Kidney epithelial cell (primary cell): Measurements from ENCODE around the gene RNF152. TPM values are rescaled to one million over a fixed set of nuclear protein-coding genes. Genes with fewer than 3 reads are reported as not detected.

Experiments used
- DNase-seq: peaks from one replicate; pipeline ENCODE4 v3.0.0-alpha.2; 2010; ENCODE audit warnings: low read depth
- H3K27me3 ChIP-seq: 2 replicates; pipeline ENCODE4 v1.6.0; 2011; ENCODE audit warnings: low read length; ENCODE audit not compliant: control insufficient read depth, insufficient read depth
- H3K36me3 ChIP-seq: 2 replicates; pipeline ENCODE4 v1.5.1; 2011; ENCODE audit warnings: low read length; ENCODE audit not compliant: control insufficient read depth, insufficient read depth
- H3K4me3 ChIP-seq: 2 replicates; pipeline ENCODE4 v1.5.1; 2011; ENCODE audit warnings: low read depth, mild to moderate bottlenecking, control low read depth, low read length
- total RNA-seq: library from RNA; depleted of rRNA; stranded (reverse); fragments of >200 nt; gene quantifications from 2 replicates; pipeline ENCODE4 v1.2.3, GENCODE V29; 2015
- TF ChIP-seq, protein P1 (sequence below): IDR thresholded peaks from 2 replicates; pipeline ENCODE4 v1.5.1; 2011; ENCODE audit warnings: mild to moderate bottlenecking, moderate library complexity, low read length, control low read depth, inconsistent platforms; ENCODE audit not compliant: insufficient read depth, poor library complexity, severe bottlenecking

The RNF152 gene
- total RNA-seq, 1 donor from 2014 or later: 10.2 TPM

DNA sequence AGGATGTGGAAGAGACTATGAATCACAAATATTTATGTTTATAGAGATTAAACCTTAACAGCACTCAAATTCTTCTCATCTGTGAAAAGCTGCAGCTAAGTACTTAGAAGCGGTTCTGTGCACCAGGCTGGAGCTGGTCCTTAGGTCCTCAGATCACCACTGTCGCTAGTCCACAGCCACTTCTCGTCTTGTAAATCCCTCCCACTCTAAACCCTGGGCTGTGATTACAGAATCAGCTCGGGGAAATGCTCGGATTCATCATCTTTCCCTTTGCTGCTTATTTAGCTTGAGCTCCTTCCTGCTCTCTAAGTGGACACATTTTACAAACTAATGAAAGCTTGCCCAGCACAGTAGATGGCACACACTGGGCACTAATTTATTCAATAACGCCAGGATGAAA is 61.7 kb downstream of the RNF152 start:
- Histone ChIP-seq H3K36me3 (no peaks in the 10 kb centered on the region), H3K4me3 (no peak overlapping the region), H3K27me3 (no peaks in the 10 kb centered on the region)
- TF ChIP-seq, protein P1, sequence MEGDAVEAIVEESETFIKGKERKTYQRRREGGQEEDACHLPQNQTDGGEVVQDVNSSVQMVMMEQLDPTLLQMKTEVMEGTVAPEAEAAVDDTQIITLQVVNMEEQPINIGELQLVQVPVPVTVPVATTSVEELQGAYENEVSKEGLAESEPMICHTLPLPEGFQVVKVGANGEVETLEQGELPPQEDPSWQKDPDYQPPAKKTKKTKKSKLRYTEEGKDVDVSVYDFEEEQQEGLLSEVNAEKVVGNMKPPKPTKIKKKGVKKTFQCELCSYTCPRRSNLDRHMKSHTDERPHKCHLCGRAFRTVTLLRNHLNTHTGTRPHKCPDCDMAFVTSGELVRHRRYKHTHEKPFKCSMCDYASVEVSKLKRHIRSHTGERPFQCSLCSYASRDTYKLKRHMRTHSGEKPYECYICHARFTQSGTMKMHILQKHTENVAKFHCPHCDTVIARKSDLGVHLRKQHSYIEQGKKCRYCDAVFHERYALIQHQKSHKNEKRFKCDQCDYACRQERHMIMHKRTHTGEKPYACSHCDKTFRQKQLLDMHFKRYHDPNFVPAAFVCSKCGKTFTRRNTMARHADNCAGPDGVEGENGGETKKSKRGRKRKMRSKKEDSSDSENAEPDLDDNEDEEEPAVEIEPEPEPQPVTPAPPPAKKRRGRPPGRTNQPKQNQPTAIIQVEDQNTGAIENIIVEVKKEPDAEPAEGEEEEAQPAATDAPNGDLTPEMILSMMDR: no peak
- DNase-seq: no peak

DNA sequence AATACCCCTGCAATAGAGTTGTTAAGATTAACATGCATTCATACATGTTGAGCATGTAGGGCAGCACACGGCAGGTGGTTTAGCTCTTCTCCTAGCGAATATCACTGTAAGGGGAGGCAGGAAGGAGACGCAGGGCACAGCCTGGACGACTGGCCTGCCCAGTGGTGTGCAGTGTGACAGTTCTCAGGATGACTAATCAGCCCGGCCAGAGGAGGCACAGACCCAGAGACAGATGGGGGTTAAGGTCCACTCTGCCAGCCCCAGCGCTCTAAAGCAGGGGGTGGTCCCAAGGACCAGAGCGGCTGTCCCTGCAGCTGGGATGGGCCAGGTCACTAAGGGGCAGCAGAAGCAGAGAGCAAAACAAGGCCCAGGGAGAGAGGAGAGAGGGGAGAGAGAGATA is 63.7 kb downstream of the RNF152 start:
- TF ChIP-seq, protein P1: no peak
- DNase-seq: no peak
- Histone ChIP-seq H3K27me3 (no peaks in the 10 kb centered on the region), H3K4me3 (no peak overlapping the region), H3K36me3 (no peaks in the 10 kb centered on the region)

DNA sequence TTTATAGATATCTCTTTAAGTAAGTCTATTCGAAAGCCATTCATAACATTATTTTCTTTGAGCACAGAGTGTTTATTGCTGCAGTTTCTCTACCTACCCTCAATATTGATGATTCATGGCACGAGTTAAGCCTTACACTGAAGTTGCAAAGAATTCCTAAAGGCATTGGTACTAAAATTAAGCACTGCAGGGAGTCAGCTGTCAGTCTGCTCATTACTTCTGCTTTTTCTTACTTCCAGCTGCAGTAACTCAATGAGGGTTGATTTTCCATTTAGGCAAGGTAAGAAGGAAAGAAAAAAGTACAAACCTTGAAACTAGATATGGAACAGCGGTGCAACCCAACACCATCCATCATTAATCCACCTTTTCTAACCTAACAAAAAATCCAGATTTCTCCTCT is 65.2 kb downstream of the RNF152 start:
- H3K27me3 ChIP-seq: no peaks in the 10 kb centered on the region
- H3K4me3 ChIP-seq: no peak overlapping the region
- TF ChIP-seq, protein P1: no peak
- DNase-seq: no peak
- no peaks in the 10 kb centered on the region for H3K36me3 ChIP-seq

DNA sequence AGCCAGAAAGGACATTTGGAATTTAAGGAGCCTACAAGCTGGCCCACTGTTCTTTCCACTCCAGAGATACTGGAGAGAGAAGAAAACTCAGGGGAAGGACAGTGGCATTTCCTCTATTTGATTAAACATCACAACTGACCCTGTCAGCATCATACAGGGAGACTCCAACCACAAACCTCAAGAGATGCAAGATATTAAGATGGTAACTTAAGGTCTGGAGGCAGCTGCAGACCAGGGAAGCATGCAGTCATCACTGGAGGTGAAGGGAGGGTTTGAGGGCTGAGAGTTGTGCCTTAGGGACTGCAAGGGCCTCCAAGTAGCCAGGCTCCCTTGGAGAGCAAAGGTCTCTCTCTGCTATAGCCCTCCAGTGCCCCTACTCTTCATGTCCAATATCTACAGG is 67.4 kb downstream of the RNF152 start:
- DNase-seq: no peak
- no peak overlapping the region for H3K4me3 ChIP-seq
- no peaks in the 10 kb centered on the region for H3K27me3 ChIP-seq
- TF ChIP-seq, protein P1: no peak
- no peaks in the 10 kb centered on the region for H3K36me3 ChIP-seq

DNA sequence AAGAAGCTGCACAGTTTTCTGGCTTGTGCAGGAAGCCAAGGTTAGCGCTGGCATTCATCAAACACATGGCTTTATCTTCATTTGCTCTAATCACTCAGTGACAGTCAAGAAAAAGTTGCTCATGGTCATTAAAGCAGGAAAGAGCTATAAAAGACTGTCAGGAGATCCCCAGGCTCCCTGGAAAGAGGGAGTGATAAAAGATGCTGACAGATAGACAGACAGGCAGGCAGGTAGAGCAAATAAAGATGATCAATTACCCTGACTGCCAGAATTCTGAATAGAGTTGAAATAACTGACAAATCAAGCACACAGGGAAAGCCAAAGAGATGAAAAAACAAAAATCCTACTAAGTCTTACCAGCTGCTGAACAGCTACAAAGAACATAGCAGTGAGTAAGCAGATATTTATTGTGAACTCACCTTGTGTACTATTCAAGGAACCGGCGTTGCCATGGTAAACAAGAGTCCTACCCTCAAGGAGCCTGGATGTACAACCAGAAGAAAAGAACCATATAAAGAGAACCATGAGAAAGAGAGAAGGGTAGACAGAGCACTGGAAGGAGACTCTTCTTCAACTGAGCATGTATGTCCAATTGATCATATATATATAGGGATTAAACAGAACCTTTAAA is 68.0 kb downstream of the RNF152 start:
- TF ChIP-seq, protein P1: no peak
- H3K4me3 ChIP-seq: no peak overlapping the region
- no peaks in the 10 kb centered on the region for H3K27me3 ChIP-seq
- no peaks in the 10 kb centered on the region for H3K36me3 ChIP-seq
- DNase-seq: no peak

DNA sequence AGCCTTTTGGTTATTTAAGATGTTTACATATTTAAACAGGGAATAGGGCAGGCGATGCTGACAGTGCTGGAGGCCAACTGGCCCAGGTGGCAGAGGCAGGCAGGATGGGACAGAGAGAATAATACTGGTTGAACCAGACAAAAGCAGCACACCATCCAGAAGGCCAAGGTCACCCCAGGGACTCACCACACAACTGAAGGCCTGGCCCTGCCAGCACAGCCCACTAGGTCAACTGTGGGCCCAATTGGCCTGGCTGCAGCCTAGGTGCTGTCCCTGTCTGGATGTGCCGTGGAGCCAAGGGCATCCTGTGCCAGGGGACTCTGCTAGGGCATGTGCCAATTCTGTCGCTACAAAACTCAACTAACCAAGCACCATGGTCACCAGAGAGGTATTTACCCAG is 69.2 kb downstream of the RNF152 start:
- DNase-seq: no peak
- Histone ChIP-seq H3K27me3 (no peaks in the 10 kb centered on the region), H3K4me3 (no peak overlapping the region), H3K36me3 (no peaks in the 10 kb centered on the region)
- TF ChIP-seq, protein P1: no peak
